HFFc6 (cell line): ENCODE data around the gene MEX3D. TPM values are rescaled to one million over a fixed set of nuclear protein-coding genes. Genes with fewer than 3 reads are reported as not detected.

Experiments used
- DNase-seq: peaks from one replicate; pipeline ENCODE4 v3.0.0-alpha.2; 2018
- H3K27ac Mint-ChIP-seq: 2 replicates; pipeline ENCODE4 v1.8.0; 2020; ENCODE audit warnings: mild to moderate bottlenecking, mixed read lengths
- H3K27me3 Mint-ChIP-seq: 2 replicates; pipeline ENCODE4 v1.8.0; 2021; ENCODE audit warnings: mild to moderate bottlenecking, moderate library complexity, mixed read lengths; ENCODE audit not compliant: insufficient read depth
- H3K36me3 Mint-ChIP-seq: 2 replicates; pipeline ENCODE4 v1.8.0; 2021; ENCODE audit warnings: low read depth, mixed read lengths
- H3K4me1 Mint-ChIP-seq: 2 replicates; pipeline ENCODE4 v1.8.0; 2020; ENCODE audit warnings: low read depth, mixed read lengths
- H3K4me3 Mint-ChIP-seq: 2 replicates; pipeline ENCODE4 v1.8.0; 2020; ENCODE audit warnings: mild to moderate bottlenecking, moderate library complexity, mixed read lengths
- H3K9me3 Mint-ChIP-seq: 2 replicates; pipeline ENCODE4 v1.8.0; 2020; ENCODE audit warnings: mild to moderate bottlenecking, mixed read lengths
- CTCF ChIP-seq: fragments of 200-600 bp; sonication (generic); IDR thresholded peaks from 2 replicates; pipeline ENCODE4 v1.5.0; 2021; ENCODE audit warnings: antibody characterized with exemption, mild to moderate bottlenecking
- long read RNA-seq: library from polyadenylated mRNA; unstranded; transcript quantifications from one replicate; pipeline ENCODE4 v2.0.0, GENCODE V29; 2019
- total RNA-seq, 6 experiments: library from RNA; stranded (reverse); fragmentation: NEBNext Ultra II Directional; extraction: Animal tissue kit (Norgen Biotek cat#: 25700); gene quantifications; 2 replicates in 1 of 6; 3 replicates in 5 of 6; pipeline ENCODE4 v1.2.3, GENCODE V29; 2021

MEX3D gene
- total RNA-seq = 10 to 100 TPM; 28.6 to 36.7 (median 31.4) TPM
- long read RNA-seq = 0 reads

DNA sequence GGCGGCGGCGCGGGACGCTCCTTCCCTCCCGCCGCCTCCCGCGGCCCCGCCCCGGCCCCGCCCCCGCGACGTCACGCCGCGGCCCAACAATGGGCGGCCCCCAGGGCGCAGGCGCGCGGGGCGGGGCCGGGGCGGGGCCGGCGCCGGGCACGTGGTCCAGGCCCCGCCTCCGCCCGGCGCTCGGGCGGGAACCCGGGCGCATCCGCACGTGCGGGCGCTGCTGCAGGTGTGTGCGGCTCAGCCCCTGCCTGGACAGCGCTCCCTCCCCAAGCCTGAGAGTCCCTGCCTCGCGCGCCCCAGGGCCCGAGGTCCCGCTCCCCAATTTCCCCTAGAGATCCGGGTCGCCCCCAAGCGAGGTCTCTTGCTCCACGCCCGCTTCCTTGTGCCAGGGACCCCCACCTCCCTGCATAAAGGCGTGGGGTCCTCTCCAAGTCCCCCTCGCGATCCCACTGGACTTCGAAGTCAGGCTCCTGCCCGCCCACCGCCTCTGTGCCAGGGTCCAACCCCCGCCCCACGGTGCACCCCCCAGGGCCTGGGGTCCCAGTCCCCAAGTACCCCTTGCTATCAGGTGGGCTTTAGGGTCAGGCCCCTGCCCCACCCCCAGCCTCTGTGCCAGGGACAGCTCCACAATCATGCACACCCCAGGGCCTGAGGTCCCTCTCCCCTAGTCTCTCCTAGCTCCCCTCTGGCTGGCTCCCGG, at the start of gene MEX3D:
MEX3D (minus strand) TSS at position 6 of the 700 bp plus-strand sequence. CDS start 267 bp downstream, outside the sequence.
- TF ChIP-seq CTCF = no peak
- H3K4me3 Mint-ChIP-seq = peak within 1 kb of the TSS; percentile 76
- H3K36me3 Mint-ChIP-seq = no peaks in the 10 kb centered on the region
- peaks cover 3% of the 10 kb centered on the region for H3K27me3 Mint-ChIP-seq
- DNase-seq = no peak
- H3K27ac Mint-ChIP-seq = no peak within 1 kb of the TSS
- peaks cover 4% of the 10 kb centered on the region for H3K4me1 Mint-ChIP-seq
- H3K9me3 Mint-ChIP-seq = no peaks in the 10 kb centered on the region

DNA sequence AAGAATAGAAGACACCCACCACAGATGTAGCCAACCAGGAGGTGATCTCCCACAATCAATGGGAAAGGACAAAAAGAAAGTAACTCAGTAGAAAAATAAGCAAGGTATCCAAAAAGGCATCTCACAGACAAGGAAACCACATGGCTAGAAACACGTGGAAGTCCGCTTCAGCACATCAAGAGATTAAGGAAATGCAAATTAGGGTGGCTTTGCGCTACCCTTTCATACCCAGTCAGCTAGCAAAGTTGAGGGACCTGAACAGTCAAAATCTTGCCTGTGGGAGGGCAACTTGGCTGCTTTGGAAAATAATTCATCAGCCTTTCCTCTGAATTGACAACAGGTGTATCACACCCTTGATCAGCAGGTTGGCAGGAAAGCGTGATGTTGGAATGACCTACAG, 48.8 kb upstream of the MEX3D start:
- H3K27ac Mint-ChIP-seq = peak overlapping the region; percentile 71; the same call in 1 of the 2 replicates
- peaks cover 5% of the 10 kb centered on the region; the same call in 1 of the 2 replicates for H3K36me3 Mint-ChIP-seq
- no peak overlapping the region for H3K4me3 Mint-ChIP-seq
- no peak for TF ChIP-seq CTCF
- no peaks in the 10 kb centered on the region for H3K27me3 Mint-ChIP-seq
- DNase-seq = no peak
- peaks cover 9% of the 10 kb centered on the region; the same call in 1 of the 2 replicates for H3K4me1 Mint-ChIP-seq
- H3K9me3 Mint-ChIP-seq = no peaks in the 10 kb centered on the region

DNA sequence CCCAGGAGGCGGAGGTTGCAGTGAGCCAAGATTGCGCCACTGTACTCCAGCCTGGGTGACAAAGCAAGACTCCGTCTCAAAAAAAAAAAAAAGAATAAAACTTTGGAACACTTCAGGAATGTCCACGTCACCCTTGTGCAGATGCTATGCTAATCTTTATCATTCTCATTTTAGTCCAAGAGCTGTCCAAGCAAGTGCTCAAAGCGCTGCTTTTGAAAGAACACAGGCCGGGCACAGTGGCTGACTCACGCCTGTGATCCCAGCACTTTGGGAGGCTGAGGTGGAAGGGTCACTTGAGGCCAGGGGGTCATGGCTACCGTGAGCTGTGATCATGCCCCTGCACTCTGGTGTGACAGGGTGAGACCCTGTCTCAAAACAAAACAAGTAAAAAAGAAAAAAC, 48.3 kb upstream of the MEX3D start:
- DNase-seq = peak; percentile 75
- Mint-ChIP-seq H3K4me1 (peaks cover 9% of the 10 kb centered on the region; the same call in 1 of the 2 replicates), H3K27ac (peak overlapping the region; percentile 71), H3K27me3 (no peaks in the 10 kb centered on the region), H3K9me3 (no peaks in the 10 kb centered on the region), H3K4me3 (no peak overlapping the region), H3K36me3 (peaks cover 5% of the 10 kb centered on the region; the same call in 1 of the 2 replicates)
- TF ChIP-seq CTCF = no peak

- Mint-ChIP-seq H3K4me1 (peaks cover 9% of the 10 kb centered on the region; the same call in 1 of the 2 replicates), H3K36me3 (peaks cover 5% of the 10 kb centered on the region; the same call in 1 of the 2 replicates), H3K4me3 (no peak overlapping the region), H3K9me3 (no peaks in the 10 kb centered on the region), H3K27me3 (no peaks in the 10 kb centered on the region), H3K27ac (no peak overlapping the region)
- DNase-seq = no peak
- TF ChIP-seq CTCF = no peak
Observed at GRCh38 chr19:1615156-1615765, 47.1 kb upstream of the MEX3D start.

DNA sequence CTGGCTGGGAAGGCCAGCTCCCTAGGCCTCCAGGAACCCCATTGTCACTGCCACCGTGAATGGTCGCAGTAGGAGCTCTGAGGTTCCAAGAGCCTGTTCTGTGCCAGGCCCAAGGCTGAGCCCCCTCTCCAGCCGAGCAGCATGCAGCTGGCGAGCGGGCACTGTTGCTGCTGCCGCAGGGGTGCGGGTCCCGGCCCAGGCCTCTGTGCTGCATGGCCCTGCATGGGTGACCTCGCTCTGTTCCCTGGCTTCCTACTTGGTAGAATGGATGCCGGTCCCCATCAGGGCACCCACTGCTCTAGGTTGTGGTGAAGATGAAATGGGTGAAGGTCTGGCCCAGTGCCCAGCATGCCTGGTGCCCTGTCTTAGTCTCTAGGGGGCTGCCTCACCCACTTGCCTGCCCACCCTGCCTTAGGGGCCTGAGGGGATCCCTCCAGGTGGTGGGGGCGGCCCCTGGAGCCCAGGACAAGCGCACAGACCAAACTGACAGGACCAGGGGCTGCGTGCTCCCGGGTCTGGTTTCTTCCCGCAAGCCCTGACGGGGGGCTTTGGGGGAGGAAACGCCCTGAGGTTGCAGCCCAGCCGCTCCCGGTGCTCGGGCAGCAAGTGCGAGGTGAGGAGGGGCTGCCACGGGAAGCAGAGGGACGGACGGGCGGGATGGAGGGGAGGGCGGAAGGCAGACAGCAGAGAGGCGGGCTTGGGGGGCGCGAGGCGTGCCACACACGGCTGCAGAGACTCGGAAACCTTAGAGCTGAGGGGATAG, 45.9 kb upstream of the MEX3D start:
- Mint-ChIP-seq H3K4me3 (no peak overlapping the region), H3K36me3 (peaks cover 5% of the 10 kb centered on the region; the same call in 1 of the 2 replicates), H3K4me1 (peaks cover 9% of the 10 kb centered on the region; the same call in 1 of the 2 replicates), H3K27ac (no peak overlapping the region), H3K9me3 (no peaks in the 10 kb centered on the region), H3K27me3 (no peaks in the 10 kb centered on the region; the same call in 1 of the 2 replicates)
- TF ChIP-seq CTCF = no peak
- DNase-seq = no peak
